ENCODE measurements around the gene BABAM2. TPM values are rescaled to one million over a fixed set of nuclear protein-coding genes. Genes with fewer than 3 reads are reported as not detected.

BABAM2 gene
- total and polyA plus RNA-seq, 9 of the 15 experiments (the other 6 are each of a cell fraction or from before 2014, with no cell fraction given): 10.9 to 37.4 (median 25.6) TPM

DNA sequence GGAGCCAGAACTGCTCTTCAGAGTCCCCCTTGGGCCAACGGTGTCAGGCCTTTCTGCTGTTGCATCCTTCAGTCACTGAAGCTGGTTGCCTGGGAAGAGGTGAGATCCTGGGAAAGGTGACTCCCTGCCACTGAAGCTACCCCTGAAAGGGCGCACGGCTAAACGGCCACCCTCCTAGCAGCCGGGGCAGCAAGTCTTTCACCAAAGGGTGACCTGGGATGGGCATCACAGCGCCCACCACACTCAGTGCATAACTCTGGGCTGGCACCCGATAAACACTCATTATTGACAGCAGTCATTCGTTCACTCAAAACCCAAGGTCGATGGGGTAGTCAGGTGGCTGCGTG is 475.6 kb downstream of the BABAM2 start (continued):
- TF ChIP-seq, protein P1, sequence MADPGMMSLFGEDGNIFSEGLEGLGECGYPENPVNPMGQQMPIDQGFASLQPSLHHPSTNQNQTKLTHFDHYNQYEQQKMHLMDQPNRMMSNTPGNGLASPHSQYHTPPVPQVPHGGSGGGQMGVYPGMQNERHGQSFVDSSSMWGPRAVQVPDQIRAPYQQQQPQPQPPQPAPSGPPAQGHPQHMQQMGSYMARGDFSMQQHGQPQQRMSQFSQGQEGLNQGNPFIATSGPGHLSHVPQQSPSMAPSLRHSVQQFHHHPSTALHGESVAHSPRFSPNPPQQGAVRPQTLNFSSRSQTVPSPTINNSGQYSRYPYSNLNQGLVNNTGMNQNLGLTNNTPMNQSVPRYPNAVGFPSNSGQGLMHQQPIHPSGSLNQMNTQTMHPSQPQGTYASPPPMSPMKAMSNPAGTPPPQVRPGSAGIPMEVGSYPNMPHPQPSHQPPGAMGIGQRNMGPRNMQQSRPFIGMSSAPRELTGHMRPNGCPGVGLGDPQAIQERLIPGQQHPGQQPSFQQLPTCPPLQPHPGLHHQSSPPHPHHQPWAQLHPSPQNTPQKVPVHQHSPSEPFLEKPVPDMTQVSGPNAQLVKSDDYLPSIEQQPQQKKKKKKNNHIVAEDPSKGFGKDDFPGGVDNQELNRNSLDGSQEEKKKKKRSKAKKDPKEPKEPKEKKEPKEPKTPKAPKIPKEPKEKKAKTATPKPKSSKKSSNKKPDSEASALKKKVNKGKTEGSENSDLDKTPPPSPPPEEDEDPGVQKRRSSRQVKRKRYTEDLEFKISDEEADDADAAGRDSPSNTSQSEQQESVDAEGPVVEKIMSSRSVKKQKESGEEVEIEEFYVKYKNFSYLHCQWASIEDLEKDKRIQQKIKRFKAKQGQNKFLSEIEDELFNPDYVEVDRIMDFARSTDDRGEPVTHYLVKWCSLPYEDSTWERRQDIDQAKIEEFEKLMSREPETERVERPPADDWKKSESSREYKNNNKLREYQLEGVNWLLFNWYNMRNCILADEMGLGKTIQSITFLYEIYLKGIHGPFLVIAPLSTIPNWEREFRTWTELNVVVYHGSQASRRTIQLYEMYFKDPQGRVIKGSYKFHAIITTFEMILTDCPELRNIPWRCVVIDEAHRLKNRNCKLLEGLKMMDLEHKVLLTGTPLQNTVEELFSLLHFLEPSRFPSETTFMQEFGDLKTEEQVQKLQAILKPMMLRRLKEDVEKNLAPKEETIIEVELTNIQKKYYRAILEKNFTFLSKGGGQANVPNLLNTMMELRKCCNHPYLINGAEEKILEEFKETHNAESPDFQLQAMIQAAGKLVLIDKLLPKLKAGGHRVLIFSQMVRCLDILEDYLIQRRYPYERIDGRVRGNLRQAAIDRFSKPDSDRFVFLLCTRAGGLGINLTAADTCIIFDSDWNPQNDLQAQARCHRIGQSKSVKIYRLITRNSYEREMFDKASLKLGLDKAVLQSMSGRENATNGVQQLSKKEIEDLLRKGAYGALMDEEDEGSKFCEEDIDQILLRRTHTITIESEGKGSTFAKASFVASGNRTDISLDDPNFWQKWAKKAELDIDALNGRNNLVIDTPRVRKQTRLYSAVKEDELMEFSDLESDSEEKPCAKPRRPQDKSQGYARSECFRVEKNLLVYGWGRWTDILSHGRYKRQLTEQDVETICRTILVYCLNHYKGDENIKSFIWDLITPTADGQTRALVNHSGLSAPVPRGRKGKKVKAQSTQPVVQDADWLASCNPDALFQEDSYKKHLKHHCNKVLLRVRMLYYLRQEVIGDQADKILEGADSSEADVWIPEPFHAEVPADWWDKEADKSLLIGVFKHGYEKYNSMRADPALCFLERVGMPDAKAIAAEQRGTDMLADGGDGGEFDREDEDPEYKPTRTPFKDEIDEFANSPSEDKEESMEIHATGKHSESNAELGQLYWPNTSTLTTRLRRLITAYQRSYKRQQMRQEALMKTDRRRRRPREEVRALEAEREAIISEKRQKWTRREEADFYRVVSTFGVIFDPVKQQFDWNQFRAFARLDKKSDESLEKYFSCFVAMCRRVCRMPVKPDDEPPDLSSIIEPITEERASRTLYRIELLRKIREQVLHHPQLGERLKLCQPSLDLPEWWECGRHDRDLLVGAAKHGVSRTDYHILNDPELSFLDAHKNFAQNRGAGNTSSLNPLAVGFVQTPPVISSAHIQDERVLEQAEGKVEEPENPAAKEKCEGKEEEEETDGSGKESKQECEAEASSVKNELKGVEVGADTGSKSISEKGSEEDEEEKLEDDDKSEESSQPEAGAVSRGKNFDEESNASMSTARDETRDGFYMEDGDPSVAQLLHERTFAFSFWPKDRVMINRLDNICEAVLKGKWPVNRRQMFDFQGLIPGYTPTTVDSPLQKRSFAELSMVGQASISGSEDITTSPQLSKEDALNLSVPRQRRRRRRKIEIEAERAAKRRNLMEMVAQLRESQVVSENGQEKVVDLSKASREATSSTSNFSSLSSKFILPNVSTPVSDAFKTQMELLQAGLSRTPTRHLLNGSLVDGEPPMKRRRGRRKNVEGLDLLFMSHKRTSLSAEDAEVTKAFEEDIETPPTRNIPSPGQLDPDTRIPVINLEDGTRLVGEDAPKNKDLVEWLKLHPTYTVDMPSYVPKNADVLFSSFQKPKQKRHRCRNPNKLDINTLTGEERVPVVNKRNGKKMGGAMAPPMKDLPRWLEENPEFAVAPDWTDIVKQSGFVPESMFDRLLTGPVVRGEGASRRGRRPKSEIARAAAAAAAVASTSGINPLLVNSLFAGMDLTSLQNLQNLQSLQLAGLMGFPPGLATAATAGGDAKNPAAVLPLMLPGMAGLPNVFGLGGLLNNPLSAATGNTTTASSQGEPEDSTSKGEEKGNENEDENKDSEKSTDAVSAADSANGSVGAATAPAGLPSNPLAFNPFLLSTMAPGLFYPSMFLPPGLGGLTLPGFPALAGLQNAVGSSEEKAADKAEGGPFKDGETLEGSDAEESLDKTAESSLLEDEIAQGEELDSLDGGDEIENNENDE (IDR thresholded peaks at IDR 0.05; ENCODE audit: low read depth, low read length): no peak
- no peak for TF ChIP-seq RB1 (IDR thresholded peaks at IDR 0.05; ENCODE audit: low read depth)
- TF ChIP-seq, protein P2, sequence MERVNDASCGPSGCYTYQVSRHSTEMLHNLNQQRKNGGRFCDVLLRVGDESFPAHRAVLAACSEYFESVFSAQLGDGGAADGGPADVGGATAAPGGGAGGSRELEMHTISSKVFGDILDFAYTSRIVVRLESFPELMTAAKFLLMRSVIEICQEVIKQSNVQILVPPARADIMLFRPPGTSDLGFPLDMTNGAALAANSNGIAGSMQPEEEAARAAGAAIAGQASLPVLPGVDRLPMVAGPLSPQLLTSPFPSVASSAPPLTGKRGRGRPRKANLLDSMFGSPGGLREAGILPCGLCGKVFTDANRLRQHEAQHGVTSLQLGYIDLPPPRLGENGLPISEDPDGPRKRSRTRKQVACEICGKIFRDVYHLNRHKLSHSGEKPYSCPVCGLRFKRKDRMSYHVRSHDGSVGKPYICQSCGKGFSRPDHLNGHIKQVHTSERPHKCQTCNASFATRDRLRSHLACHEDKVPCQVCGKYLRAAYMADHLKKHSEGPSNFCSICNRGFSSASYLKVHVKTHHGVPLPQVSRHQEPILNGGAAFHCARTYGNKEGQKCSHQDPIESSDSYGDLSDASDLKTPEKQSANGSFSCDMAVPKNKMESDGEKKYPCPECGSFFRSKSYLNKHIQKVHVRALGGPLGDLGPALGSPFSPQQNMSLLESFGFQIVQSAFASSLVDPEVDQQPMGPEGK (CRISPR knock-in tag; IDR thresholded peaks at IDR 0.05; ENCODE audit: borderline replicate concordance): no peak
- peak; percentile 43; the same call in 1 of the 2 replicates for TF ChIP-seq GTF2A2 (tag; IDR thresholded peaks at IDR 0.05)
- TF ChIP-seq NFXL1 (CRISPR knock-in tag; IDR thresholded peaks at IDR 0.05): 0 out of 2 replicates have a peak, but pooled peaks have one; percentile 39
- TF ChIP-seq, protein P3, sequence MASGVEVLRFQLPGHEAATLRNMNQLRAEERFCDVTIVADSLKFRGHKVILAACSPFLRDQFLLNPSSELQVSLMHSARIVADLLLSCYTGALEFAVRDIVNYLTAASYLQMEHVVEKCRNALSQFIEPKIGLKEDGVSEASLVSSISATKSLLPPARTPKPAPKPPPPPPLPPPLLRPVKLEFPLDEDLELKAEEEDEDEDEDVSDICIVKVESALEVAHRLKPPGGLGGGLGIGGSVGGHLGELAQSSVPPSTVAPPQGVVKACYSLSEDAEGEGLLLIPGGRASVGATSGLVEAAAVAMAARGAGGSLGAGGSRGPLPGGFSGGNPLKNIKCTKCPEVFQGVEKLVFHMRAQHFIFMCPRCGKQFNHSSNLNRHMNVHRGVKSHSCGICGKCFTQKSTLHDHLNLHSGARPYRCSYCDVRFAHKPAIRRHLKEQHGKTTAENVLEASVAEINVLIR (CRISPR knock-in tag; IDR thresholded peaks at IDR 0.05): peak; percentile 29; the same call in 1 of the 2 replicates
- 0 out of 2 replicates have a peak, but pooled peaks have one; percentile 10 for TF ChIP-seq MECOM (CRISPR knock-in tag; IDR thresholded peaks at IDR 0.05)
- peak; percentile 71; the same call in 1 of the 2 replicates for TF ChIP-seq ZNF24 (IDR thresholded peaks at IDR 0.05)
- no peak for TF ChIP-seq ZNF589 (CRISPR knock-in tag; IDR thresholded peaks at IDR 0.05; ENCODE audit: low read depth)
- TF ChIP-seq FOXM1 (IDR thresholded peaks at IDR 0.05; ENCODE audit: low read depth): no peak
- no peak for TF ChIP-seq FOXM1 (CRISPR knock-in tag; IDR thresholded peaks at IDR 0.05; ENCODE audit: low read depth)
